ENCODE measurements around the gene CYP27A1. TPM values are rescaled to one million over a fixed set of nuclear protein-coding genes. Genes with fewer than 3 reads are reported as not detected.

Gene CYP27A1
- polyA plus RNA-seq, 4 donors, result 46.7 to 125 (median 98.6) TPM

DNA sequence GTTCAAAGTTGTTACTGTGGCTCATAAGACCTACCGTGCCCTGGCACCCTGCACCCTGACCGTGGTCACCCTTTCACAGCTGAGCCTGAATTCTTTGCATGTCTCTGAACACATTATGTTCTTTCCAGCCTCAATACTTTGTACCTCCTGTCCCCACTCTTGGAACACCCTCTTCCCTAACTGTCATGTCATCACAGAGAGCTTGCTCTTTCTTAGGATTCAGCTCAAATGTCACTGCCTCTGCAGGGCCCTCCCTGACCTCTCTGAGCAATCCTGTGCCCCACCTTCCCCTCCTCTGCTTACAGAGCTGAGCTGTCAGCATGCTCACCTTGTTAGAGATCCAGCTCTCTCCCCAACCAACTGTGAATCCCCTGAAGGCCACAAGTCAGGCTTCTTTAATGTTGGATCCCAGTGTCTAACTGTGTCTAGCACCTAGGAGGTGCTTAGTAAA, 34.6 kb downstream of the CYP27A1 start:
- FAIRE-seq (no peak), DNase-seq (no peak)
- Histone ChIP-seq H3K36me3 (ENCODE audit: control insufficient read depth in 3 of 3, insufficient read depth in 2 of 3, low read depth in 1 of 3, low read length in 3 of 3) (peaks cover 0 to 76% (median 13%) of the 10 kb centered on the region in 3 donors), H3K4me3 (ENCODE audit: low read depth in 1 of 3, low read length in 3 of 3) (no peak overlapping the region), H3K9me3 (ENCODE audit: control insufficient read depth in 2 of 2, insufficient read depth in 1 of 2, low read depth in 1 of 2, low read length in 1 of 2) (no peaks in the 10 kb centered on the region), H3K4me1 (ENCODE audit: control insufficient read depth in 3 of 3, insufficient read depth in 2 of 3, low read depth in 1 of 3, low read length in 2 of 3) (peaks cover 0 to 10% (median 3%) of the 10 kb centered on the region in 3 donors), H3K27ac (ENCODE audit: low read depth in 1 of 3, low read length in 2 of 3) (no peak overlapping the region), H3K27me3 (ENCODE audit: control insufficient read depth in 3 of 3, insufficient read depth in 3 of 3, low read length in 3 of 3) (no peaks in the 10 kb centered on the region)
- 69 to 95% (median 94%) methylated on average over 2 of the region's 2 CpGs for WGBS, 3 donors

DNA sequence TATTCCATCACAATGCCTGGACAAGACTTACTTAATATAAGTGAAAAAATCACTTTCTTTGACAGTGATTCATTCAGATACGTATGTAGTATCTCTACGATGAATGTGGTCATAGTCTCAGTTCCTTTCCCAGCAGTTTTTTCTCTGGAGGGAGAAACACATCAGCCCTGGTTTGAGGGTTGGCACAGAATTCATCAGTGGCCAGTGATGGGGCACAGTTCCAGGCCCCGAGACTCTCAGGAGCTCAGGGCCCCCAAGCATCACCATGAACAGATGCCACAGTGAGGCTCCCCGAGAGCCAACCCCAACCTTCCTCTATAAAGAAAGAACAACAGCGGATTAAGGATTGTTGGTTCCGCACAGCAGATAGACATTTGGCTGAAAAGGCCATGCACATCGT, 37.1 kb downstream of the CYP27A1 start:
- FAIRE-seq, result no peak
- H3K4me3 ChIP-seq (ENCODE audit: low read depth in 1 of 3, low read length in 3 of 3), result no peak overlapping the region
- no peak overlapping the region for H3K27ac ChIP-seq (ENCODE audit: low read depth in 1 of 3, low read length in 2 of 3)
- H3K4me1 ChIP-seq (ENCODE audit: control insufficient read depth in 3 of 3, insufficient read depth in 2 of 3, low read depth in 1 of 3, low read length in 2 of 3), result peaks cover 0 to 4% (median 3%) of the 10 kb centered on the region in 3 donors
- H3K36me3 ChIP-seq (ENCODE audit: control insufficient read depth in 3 of 3, insufficient read depth in 2 of 3, low read depth in 1 of 3, low read length in 3 of 3), result peaks cover 0 to 54% (median 8%) of the 10 kb centered on the region in 3 donors
- no peaks in the 10 kb centered on the region for H3K27me3 ChIP-seq (ENCODE audit: control insufficient read depth in 3 of 3, insufficient read depth in 3 of 3, low read length in 3 of 3)
- H3K9me3 ChIP-seq (ENCODE audit: control insufficient read depth in 2 of 2, insufficient read depth in 1 of 2, low read depth in 1 of 2, low read length in 1 of 2), result no peaks in the 10 kb centered on the region
- 87 to 95% (median 92%) methylated on average over 7 of the region's 7 CpGs for WGBS, 3 donors
- DNase-seq, result no peak

DNA sequence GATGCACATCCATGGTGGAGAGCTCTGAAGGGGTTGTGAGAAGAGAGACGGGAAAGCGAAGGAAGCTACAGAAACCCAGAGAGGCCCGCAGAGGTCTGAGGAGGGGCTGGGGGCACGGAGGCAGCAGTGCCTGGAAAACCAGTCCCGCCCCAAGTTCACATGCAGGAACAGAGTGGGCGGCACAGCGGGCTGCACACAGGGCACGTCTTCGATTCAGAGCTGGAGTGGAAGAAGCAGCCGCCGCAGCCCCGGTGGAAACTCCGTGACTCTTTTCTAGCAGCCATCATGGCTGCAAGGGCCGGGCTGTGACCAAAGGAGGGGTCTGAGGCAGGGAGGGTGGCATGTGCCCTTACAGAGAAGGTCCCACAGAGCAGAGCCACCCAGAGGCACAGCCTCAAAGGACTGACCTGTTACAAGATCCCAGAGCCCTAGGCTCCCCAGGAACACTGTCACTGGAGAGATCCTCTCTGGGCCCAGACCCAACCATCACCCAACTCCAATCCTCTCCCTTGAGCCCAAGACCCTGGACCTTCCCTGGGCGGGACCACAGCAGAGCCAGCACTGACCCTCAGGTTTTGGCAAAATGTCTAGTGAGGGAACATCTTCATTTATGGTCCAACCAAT, 38.9 kb downstream of the CYP27A1 start:
- DNase-seq (no peak), FAIRE-seq (no peak)
- Histone ChIP-seq H3K27me3 (ENCODE audit: control insufficient read depth in 3 of 3, insufficient read depth in 3 of 3, low read length in 3 of 3) (no peaks in the 10 kb centered on the region), H3K9me3 (ENCODE audit: control insufficient read depth in 2 of 2, insufficient read depth in 1 of 2, low read depth in 1 of 2, low read length in 1 of 2) (no peaks in the 10 kb centered on the region), H3K36me3 (ENCODE audit: control insufficient read depth in 3 of 3, insufficient read depth in 2 of 3, low read depth in 1 of 3, low read length in 3 of 3) (peaks cover 0 to 37% (median 4%) of the 10 kb centered on the region in 3 donors), H3K4me1 (ENCODE audit: control insufficient read depth in 3 of 3, insufficient read depth in 2 of 3, low read depth in 1 of 3, low read length in 2 of 3) (no peaks in the 10 kb centered on the region), H3K27ac (ENCODE audit: low read depth in 1 of 3, low read length in 2 of 3) (no peak overlapping the region), H3K4me3 (ENCODE audit: low read depth in 1 of 3, low read length in 3 of 3) (no peak overlapping the region)
- WGBS, 3 donors, result 89 to 94% (median 92%) methylated on average over 15 of the region's 15 CpGs

DNA sequence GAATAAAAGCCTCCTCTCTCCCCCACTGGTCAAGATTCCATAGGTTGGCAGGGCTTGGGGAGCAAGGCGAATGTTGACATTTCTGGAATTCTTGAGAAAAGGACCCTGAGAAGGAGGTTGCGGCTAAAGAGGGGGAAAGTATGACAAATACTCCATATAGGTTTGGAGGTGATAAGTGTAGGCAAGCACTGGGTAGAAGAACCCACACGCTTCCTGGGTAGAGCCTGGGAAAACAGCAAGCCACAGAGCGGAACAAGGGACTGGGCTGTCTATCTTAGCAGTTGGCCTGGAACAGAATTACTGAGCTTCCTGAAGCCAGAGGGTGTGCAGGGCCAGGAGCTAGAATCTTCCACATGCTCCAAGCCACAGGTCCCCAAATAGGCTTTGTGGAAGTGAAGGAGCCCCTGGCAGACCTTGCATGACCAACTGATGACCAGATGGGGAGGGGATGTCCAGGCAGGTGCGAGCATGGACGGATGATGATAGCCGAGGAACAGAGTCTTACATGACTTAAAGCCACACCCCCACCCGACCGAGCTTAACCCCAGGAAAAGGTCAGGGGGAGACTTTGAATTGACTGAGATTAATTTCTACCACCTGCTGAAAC, 39.8 kb downstream of the CYP27A1 start:
- H3K36me3 ChIP-seq (ENCODE audit: control insufficient read depth in 3 of 3, insufficient read depth in 2 of 3, low read depth in 1 of 3, low read length in 3 of 3), result peaks cover 0 to 28% (median 4%) of the 10 kb centered on the region in 3 donors
- peaks cover 0 to under 1% (median 0%) of the 10 kb centered on the region in 3 donors for H3K27me3 ChIP-seq (ENCODE audit: control insufficient read depth in 3 of 3, insufficient read depth in 3 of 3, low read length in 3 of 3)
- no peak overlapping the region for H3K4me3 ChIP-seq (ENCODE audit: low read depth in 1 of 3, low read length in 3 of 3)
- no peaks in the 10 kb centered on the region for H3K4me1 ChIP-seq (ENCODE audit: control insufficient read depth in 3 of 3, insufficient read depth in 2 of 3, low read depth in 1 of 3, low read length in 2 of 3)
- no peaks in the 10 kb centered on the region for H3K9me3 ChIP-seq (ENCODE audit: control insufficient read depth in 2 of 2, insufficient read depth in 1 of 2, low read depth in 1 of 2, low read length in 1 of 2)
- no peak for DNase-seq
- no peak for FAIRE-seq
- WGBS, 3 donors, result 66 to 76% (median 70%) methylated on average over 9 of the region's 9 CpGs
- H3K27ac ChIP-seq (ENCODE audit: low read depth in 1 of 3, low read length in 2 of 3), result no peak overlapping the region

DNA sequence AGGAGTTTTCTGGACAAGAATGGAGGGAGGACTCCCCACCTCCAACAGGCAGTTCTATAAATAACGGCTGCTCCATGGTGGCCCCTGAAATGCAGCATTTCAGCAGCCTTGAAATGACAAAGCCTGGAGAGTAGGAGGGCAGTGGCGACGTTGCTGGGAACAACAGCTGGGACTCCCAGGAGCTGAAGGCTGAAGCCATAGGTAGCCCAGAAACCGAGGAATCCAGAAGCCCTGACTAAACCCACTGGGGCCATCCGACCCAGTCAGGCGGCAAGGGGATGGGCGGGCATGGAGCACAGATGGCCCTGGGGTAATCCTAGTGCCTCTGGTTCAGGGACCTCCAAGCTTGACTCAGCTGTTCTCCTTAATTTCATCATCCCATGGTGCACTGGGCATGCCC, 40.7 kb downstream of the CYP27A1 start:
- peaks cover 0 to 24% (median 2%) of the 10 kb centered on the region in 3 donors for H3K36me3 ChIP-seq (ENCODE audit: control insufficient read depth in 3 of 3, insufficient read depth in 2 of 3, low read depth in 1 of 3, low read length in 3 of 3)
- FAIRE-seq, result no peak
- DNase-seq, result no peak
- peaks cover 0 to 3% (median 0%) of the 10 kb centered on the region in 3 donors for H3K27me3 ChIP-seq (ENCODE audit: control insufficient read depth in 3 of 3, insufficient read depth in 3 of 3, low read length in 3 of 3)
- WGBS, 3 donors, result 80 to 83% (median 81%) methylated on average over 7 of the region's 7 CpGs
- no peaks in the 10 kb centered on the region for H3K9me3 ChIP-seq (ENCODE audit: control insufficient read depth in 2 of 2, insufficient read depth in 1 of 2, low read depth in 1 of 2, low read length in 1 of 2)
- H3K27ac ChIP-seq (ENCODE audit: low read depth in 1 of 3, low read length in 2 of 3), result no peak overlapping the region
- no peak overlapping the region for H3K4me3 ChIP-seq (ENCODE audit: low read depth in 1 of 3, low read length in 3 of 3)
- no peaks in the 10 kb centered on the region for H3K4me1 ChIP-seq (ENCODE audit: control insufficient read depth in 3 of 3, insufficient read depth in 2 of 3, low read depth in 1 of 3, low read length in 2 of 3)

DNA sequence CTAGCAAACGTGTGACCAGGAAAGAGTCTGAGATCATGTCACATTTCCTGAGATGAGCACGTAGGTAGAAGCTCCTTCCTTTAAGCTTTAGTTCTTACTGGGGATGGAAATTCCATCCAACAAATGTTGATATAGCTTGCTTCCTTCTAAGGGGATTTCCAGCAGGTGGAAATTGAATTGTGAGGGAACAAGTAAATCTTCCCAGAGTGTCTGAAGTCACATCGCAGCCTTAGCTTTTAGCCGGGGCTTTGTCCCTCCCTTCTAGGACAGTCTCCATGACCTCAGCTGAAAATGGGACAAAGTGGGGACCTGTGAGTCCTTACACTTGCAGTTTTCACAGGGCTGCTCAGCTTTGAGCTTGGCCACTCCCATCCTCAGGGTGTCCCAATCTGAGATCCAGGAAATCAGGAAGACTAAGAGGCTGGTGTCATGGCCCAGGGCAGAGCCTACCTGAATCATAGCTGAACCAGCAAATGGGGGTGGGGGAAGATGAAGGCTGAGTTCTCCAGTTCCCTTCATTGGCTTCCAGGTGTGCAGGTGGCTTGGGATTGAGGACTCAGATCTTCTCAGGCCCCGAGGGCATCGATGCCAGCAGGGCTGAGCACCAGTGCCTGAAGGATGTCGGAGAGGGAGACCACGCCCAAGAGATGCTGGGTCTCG, 41.4 kb downstream of the CYP27A1 start:
- peaks cover 0 to 20% (median 2%) of the 10 kb centered on the region in 3 donors for H3K36me3 ChIP-seq (ENCODE audit: control insufficient read depth in 3 of 3, insufficient read depth in 2 of 3, low read depth in 1 of 3, low read length in 3 of 3)
- H3K27me3 ChIP-seq (ENCODE audit: control insufficient read depth in 3 of 3, insufficient read depth in 3 of 3, low read length in 3 of 3), result peaks cover 0 to 7% (median 0%) of the 10 kb centered on the region in 3 donors
- DNase-seq, result no peak
- FAIRE-seq, result no peak
- no peaks in the 10 kb centered on the region for H3K4me1 ChIP-seq (ENCODE audit: control insufficient read depth in 3 of 3, insufficient read depth in 2 of 3, low read depth in 1 of 3, low read length in 2 of 3)
- H3K9me3 ChIP-seq (ENCODE audit: control insufficient read depth in 2 of 2, insufficient read depth in 1 of 2, low read depth in 1 of 2, low read length in 1 of 2), result no peaks in the 10 kb centered on the region
- H3K27ac ChIP-seq (ENCODE audit: low read depth in 1 of 3, low read length in 2 of 3), result no peak overlapping the region
- H3K4me3 ChIP-seq (ENCODE audit: low read depth in 1 of 3, low read length in 3 of 3), result no peak overlapping the region
- WGBS, 3 donors, result 76 to 83% (median 79%) methylated on average over 9 of the region's 9 CpGs

DNA sequence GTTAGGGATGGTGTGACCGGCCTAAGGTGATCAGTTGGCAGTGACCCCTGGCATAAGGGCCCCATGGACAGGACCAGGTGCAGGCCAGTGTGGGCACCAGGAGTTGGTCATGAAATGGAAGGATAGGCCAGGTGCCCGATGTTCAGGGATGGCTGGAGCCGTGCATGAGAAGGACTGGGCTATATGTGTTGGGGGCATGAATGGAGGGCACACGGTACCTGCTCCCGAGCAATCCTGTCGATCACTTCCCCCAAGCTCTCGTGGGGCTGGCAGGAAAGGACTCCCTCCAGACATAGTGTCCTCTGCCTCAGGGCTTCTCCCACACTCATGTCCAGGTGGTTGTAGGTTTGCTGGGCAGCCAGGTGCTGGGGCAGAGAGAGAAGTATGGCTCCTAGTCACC, 42.1 kb downstream of the CYP27A1 start:
- Histone ChIP-seq H3K36me3 (ENCODE audit: control insufficient read depth in 3 of 3, insufficient read depth in 2 of 3, low read depth in 1 of 3, low read length in 3 of 3) (peaks cover 0 to 17% (median 2%) of the 10 kb centered on the region in 3 donors), H3K4me3 (ENCODE audit: low read depth in 1 of 3, low read length in 3 of 3) (no peak overlapping the region), H3K27ac (ENCODE audit: low read depth in 1 of 3, low read length in 2 of 3) (no peak overlapping the region), H3K4me1 (ENCODE audit: control insufficient read depth in 3 of 3, insufficient read depth in 2 of 3, low read depth in 1 of 3, low read length in 2 of 3) (no peaks in the 10 kb centered on the region), H3K9me3 (ENCODE audit: control insufficient read depth in 2 of 2, insufficient read depth in 1 of 2, low read depth in 1 of 2, low read length in 1 of 2) (no peaks in the 10 kb centered on the region), H3K27me3 (ENCODE audit: control insufficient read depth in 3 of 3, insufficient read depth in 3 of 3, low read length in 3 of 3) (peaks cover 0 to 8% (median 0%) of the 10 kb centered on the region in 3 donors)
- DNase-seq, result no peak
- WGBS, 3 donors, result 89 to 92% (median 91%) methylated on average over 7 of the region's 7 CpGs
- FAIRE-seq, result no peak

DNA sequence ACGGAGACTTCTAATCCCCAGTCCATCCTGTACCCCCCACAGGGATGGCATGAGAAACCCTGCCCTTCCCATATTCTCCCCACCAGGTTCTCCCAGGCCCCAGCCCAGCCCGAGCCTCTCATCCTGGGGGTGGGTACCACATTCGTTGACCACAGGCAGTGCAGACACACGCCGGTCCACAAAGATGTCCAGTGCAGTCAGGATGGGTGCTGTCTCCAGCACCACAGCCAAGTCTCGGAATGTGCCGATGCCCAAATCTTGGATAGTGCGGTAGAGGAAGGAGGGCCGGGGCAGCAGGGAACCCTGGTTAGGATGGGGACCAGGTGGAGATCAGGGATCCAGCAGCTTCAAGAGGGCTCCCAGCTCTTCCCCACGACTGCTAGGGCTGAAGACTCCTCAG, 44.8 kb downstream of the CYP27A1 start:
- Histone ChIP-seq H3K4me3 (ENCODE audit: low read depth in 1 of 3, low read length in 3 of 3) (no peak overlapping the region), H3K36me3 (ENCODE audit: control insufficient read depth in 3 of 3, insufficient read depth in 2 of 3, low read depth in 1 of 3, low read length in 3 of 3) (no peaks in the 10 kb centered on the region), H3K27ac (ENCODE audit: low read depth in 1 of 3, low read length in 2 of 3) (no peak overlapping the region), H3K9me3 (ENCODE audit: control insufficient read depth in 2 of 2, insufficient read depth in 1 of 2, low read depth in 1 of 2, low read length in 1 of 2) (no peaks in the 10 kb centered on the region), H3K27me3 (ENCODE audit: control insufficient read depth in 3 of 3, insufficient read depth in 3 of 3, low read length in 3 of 3) (peaks cover 0 to 14% (median 0%) of the 10 kb centered on the region in 3 donors), H3K4me1 (ENCODE audit: control insufficient read depth in 3 of 3, insufficient read depth in 2 of 3, low read depth in 1 of 3, low read length in 2 of 3) (no peaks in the 10 kb centered on the region)
- FAIRE-seq (no peak), DNase-seq (no peak)
- WGBS, 3 donors, result 88 to 89% (median 88%) methylated on average over 9 to 10 of the region's 10 CpGs
